Thyroid gland (tissue), 4 donors: ENCODE data around the gene DLG2.

ENCODE experiments used
- CTCF ChIP-seq, 6 experiments: fragments of 200-600 bp in 3 of 6; fragments of 450-650 bp in 3 of 6; sonication (generic) in 3 of 6; IDR thresholded peaks; one replicate each; pipeline ENCODE4 v1.5.1; 2016 to 2019; ENCODE audit warnings: antibody characterized with exemption in 6 of 6, mild to moderate bottlenecking in 2 of 6, inconsistent platforms in 1 of 6, moderate library complexity in 1 of 6
- POLR2A ChIP-seq, 2 donors: fragments of 450-650 bp; IDR thresholded peaks; one replicate each; pipeline ENCODE4 v1.6.1; 2017; ENCODE audit warnings: antibody characterized with exemption in 2 of 2, mild to moderate bottlenecking in 2 of 2, moderate library complexity in 1 of 2

GRCh38 chr11:84345027-84345426, 1282.1 kb downstream of the DLG2 start:
- TF ChIP-seq POLR2A (IDR thresholded peaks at IDR 0.05) (no peak), CTCF (IDR thresholded peaks at IDR 0.05) (no peak)
